NCI-H187 (cell line): ENCODE measurements around the gene PTPRM.
"Not testable (repeated sequence)": the region's sequence is repeated elsewhere in the genome, so short reads cannot be mapped to it uniquely, and the experiment has no call there.

Experiments
- DNase-seq, 2 experiments: peaks; one replicate each; lab custom pipeline; 2025; lab: John Stamatoyannopoulos, UW

Gene PTPRM

DNA sequence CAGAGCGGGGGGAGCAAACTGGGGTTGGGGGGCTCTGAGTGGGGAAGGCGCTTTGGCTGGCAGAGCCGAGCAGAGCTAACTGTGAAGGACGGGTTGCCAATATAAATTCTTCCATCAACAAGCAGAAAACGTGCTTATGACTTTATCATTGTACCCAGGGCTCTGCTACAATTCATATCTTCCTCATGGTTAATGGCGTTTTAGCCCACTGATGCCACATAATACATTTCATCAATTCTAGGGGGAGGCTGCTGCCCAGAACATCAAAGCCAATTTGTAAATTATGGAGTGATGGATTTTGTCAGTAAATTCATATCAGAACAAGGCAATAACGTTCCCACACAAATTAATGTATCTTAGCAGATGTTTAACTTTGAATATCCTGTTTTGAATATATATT, 866.7 kb downstream of the PTPRM start:
- no peak for DNase-seq

DNA sequence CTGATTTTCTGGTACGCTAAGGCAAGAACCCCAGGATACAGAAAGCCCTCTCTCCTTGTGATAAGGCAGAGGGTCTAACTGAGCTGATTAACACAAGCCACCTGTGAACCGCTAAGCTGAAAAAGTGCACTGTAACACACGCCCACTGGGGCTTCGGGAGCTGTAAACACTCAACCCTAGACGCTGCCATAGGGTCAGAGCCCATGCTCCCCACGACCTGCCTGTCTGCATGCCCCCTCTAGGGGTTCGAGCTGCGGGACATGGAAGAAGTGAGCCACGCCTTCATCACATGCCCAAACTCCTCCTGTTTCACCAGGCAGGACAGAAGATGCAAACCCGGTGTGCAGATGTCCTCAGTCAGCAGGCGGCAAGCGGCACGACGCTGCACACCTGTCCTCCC, 868.3 kb downstream of the PTPRM start:
- DNase-seq, result no peak

DNA sequence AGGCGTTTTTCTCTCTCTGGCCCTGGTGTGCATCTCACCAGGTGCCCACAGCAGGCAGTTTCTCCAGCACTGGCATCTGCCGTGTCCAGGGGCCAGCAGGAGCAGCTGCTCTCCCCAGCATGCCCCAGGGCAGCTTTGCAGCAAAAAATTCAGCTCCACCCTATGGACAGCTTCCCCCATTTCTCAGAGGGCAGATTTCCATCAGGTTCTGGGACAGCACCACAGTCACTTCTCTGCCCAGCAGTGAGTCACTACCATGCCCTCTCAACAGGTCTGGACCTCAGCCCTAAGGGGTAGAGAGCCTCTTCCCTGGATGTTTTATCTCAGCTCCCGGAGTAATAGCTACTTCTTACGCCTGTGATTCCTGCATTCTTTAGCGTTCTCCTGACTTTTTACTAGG, 871.9 kb downstream of the PTPRM start:
- DNase-seq, result no peak

DNA sequence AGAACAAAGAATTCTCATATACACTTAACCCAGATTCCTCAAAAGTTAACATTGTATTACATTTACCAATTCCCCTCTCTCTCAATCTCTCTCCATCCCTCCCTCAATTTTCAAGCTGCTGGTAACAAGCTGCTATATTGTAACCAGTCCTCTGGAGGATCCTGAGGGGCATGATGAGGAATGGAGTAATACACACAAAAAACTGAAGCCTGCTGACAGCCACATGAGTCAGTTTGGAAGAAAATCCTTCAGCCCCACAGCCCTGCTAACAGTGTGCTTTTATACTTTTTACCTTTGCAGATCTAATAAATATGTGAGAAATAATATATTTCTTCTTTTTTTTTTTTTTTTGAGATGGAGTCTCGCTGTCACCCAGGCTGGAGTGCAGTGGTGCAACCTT, 876.4 kb downstream of the PTPRM start:
- DNase-seq, result no peak

DNA sequence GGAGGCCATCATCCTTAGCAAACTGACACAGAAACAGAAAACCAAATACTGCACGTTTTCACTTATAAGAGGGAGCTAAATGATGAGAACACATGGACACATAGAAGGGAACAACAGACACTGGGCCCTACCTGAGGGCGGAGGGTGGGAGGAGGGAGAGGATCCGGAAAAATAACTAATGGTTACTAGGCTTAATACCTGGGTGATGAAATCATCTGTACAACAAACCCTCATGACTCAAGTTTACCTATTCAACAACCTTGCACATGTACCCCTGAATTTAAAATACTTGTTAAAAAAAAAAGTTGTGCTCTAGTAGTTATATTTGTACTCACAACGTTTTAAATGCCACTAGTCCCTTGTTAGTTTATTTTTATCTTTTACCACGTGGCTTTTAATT, 879.8 kb downstream of the PTPRM start:
- DNase-seq, result not testable (repeated sequence)

DNA sequence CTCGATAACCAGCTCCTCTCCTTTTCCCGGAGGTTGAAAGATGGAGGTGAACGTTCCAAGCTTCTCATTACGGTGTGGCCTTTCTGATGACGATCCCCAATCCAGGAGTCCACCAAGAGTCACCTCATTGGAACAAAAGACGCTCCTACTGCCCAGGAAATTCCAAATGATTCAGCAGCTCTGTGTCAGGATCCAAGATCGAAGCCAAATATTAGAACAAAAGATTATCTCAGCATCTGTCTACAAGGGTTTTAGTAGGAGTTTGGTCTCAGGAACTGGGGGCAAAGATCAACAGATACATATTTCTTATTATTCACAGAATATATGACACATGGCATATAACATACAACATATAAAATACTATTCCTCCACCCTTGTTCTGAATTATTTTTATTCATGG, 881.0 kb downstream of the PTPRM start:
- no peak for DNase-seq

DNA sequence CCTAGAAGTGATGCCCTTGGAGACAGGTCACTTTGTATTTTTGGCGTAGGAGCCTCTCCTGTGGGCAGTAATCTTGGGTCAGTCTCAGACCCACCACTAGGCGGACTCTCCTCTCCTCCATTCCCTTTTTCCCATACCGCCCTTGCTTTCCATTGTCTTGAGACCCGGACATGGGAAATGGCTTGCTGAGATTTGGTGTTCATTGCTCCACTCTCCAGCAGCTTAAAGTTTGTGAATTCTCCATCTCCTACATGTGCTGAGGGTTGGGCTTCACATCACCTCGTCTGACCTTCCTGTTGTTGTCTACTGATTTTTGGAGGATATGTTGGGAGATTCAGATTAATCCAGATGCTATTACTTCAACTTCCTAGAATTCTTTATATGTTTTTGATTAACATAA, 882.9 kb downstream of the PTPRM start:
- DNase-seq, result no peak

DNA sequence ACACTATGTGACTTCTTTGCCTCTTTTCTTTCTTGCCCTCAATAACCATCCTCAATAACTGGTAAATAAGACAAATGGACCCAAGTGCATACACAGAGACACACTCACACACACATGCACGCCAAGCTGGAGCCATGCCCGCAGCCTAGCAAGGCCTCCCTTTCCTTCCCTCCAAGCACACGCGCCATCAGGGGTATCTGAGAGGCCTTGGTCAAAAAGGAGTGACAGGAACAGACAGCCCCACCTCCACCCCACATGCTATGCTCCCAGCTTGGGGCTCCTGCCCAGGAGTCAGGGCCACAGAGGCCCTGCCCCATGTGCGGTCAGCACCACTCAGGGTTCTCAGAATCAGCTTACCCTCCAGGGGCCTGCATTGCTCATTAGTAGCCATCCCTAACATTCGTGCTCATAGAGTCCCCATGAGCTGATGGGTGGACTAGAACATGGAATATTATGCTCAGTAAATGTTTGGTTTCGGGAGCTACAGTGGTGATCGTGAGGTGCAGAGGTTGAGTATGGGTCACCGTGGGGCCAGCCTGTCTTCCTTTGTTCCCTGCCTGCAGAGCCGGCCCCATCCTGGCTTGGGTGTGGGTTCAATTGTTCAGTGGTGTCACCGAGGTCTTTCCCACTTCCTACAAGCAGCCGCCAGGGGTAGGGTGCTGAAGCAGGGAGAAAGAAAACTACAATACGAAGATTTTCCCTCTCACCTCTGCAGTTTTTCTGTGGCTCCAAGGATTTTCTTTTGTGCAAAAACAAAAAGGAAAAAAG, 884.0 kb downstream of the PTPRM start:
- DNase-seq, result no peak

DNA sequence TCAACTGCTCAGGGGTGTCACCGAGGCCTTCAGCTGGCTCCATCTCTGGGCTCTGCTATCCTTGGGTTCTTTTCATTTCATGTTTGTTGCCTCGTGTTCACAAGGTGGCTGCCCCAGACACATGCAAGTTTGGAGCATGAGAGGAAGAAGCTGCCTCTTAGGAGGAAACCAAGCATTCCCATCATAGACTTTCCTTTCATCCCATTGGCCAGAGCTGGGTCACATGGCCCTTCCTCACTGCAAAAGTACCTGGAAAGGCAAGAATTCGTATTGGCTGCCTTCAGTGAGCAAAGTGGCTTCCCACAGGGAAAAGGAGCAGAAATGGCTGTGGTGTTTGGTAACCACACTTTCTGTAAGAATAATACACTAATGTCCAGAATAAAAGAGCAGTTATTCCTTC, 886.4 kb downstream of the PTPRM start:
- no peak for DNase-seq

DNA sequence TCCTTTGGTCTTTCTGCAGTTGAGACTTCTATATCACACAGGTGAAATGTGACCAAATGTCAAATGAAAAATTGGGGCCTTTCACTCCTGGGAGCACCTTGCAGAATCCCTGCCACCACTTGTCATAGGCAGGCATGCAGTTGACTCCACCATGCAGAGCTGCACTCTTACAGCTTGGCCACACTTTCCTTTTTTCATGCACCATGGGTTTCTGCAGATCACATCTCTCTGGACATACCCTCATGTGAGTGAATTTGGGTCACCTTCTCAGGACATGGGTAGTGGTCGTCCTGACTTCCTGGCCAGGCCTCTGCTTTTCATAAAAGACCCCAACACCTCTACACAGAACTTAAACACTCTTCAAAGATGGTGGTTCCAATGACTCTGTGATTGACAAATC, 887.0 kb downstream of the PTPRM start:
- DNase-seq, result no peak

DNA sequence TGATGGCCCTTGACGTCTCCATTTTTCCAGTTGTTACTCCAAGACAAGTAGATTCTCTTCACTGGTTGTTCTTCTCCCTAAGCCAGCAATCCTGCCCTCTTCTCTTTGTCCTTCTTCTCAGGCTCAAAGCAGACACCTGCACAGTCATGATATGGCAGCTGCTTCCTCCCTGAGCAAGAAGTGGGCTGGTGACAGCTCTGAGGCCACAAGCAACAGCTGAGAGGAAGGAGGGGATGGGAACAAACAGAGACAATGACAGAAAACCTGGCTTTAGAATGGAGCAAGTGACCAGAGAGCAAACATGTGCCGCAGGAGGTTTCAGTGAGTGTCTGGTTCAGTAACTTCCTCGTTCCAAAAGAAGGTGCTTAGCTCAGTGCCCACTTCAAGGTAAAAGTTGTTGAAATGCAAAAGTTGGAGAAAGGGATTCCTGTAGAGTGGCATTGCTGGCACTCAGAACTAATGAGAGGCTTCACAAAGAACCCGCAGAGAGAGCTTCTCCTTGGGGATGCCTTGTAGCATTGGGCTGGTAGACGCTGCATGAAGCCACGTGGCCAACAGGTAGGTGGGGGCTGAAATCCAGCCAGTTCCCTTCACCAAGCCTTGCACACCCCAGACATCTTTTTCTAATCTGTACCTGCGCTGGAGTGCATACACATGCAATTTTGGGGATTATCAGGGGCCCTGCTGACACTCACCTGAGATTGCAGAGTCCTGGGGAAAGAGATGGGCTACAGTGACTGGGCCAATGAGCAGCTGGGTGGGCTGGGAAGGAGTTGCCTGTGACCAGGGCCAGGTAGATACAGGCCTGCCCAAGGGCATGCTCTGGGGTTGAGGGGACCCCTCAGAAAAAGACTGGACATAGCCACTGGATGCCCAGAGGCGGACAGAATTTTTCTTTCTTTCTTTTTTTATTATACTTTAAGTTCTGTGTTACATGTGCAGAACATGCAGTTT, 888.8 kb downstream of the PTPRM start:
- no peak for DNase-seq
